Measurements from ENCODE around the gene LMX1B.
"Not testable (repeated sequence)": the region's sequence is repeated elsewhere in the genome, so short reads cannot be mapped to it uniquely, and the experiment has no call there.

LMX1B gene

GRCh38 chr9:126633881-126634558 lies 20.3 kb downstream of the LMX1B start:
- DNase-seq (ENCODE audit: low read depth): no peak

GRCh38 chr9:126635061-126635460 lies 21.3 kb downstream of the LMX1B start:
- DNase-seq (ENCODE audit: low read depth): no peak

- no peak for DNase-seq (ENCODE audit: low read depth)
Observed at GRCh38 chr9:126635661-126636439, 22.1 kb downstream of the LMX1B start.

- DNase-seq (ENCODE audit: low read depth): peak; percentile 15
Observed at GRCh38 chr9:126636983-126637798, 23.5 kb downstream of the LMX1B start.

GRCh38 chr9:126638571-126639132 lies 24.9 kb downstream of the LMX1B start:
- DNase-seq (ENCODE audit: low read depth): no peak

GRCh38 chr9:126639318-126640000 lies 25.7 kb downstream of the LMX1B start:
- no peak for DNase-seq (ENCODE audit: low read depth)

- DNase-seq (ENCODE audit: low read depth): no peak
Observed at GRCh38 chr9:126641118-126641851, 27.6 kb downstream of the LMX1B start.

- no peak for DNase-seq (ENCODE audit: low read depth)
Observed at GRCh38 chr9:126642010-126642744, 28.4 kb downstream of the LMX1B start.

GRCh38 chr9:126642839-126643238 lies 29.1 kb downstream of the LMX1B start:
- DNase-seq (ENCODE audit: low read depth): no peak

GRCh38 chr9:126643945-126644527 lies 30.3 kb downstream of the LMX1B start:
- DNase-seq (ENCODE audit: low read depth): no peak

- DNase-seq (ENCODE audit: low read depth): no peak
Observed at GRCh38 chr9:126646162-126646561, 32.4 kb downstream of the LMX1B start.

GRCh38 chr9:126647585-126648411 lies 34.1 kb downstream of the LMX1B start:
- no peak for DNase-seq (ENCODE audit: low read depth)

- no peak for DNase-seq (ENCODE audit: low read depth)
Observed at GRCh38 chr9:126649477-126649876, 35.7 kb downstream of the LMX1B start.

GRCh38 chr9:126650404-126651341 lies 36.9 kb downstream of the LMX1B start:
- no peak for DNase-seq (ENCODE audit: low read depth)

GRCh38 chr9:126652140-126652582 lies 38.4 kb downstream of the LMX1B start:
- no peak for DNase-seq (ENCODE audit: low read depth)

- no peak for DNase-seq (ENCODE audit: low read depth)
Observed at GRCh38 chr9:126654124-126654523, 40.4 kb downstream of the LMX1B start.

- DNase-seq (ENCODE audit: low read depth): not testable (repeated sequence)
Observed at GRCh38 chr9:126656214-126656613, 42.5 kb downstream of the LMX1B start.

Measured in stimulated activated CD8-positive, alpha-beta memory T cell treated with anti-CD3 and anti-CD28 coated beads, Interleukin-12 subunit alpha, Interleukin-12 subunit beta, amount 100 ng/mL, for 1 hour (primary cell).